ENCODE data around the gene FCER2. TPM values are rescaled to one million over a fixed set of nuclear protein-coding genes. Genes with fewer than 3 reads are reported as not detected.

The FCER2 gene
- total and polyA plus RNA-seq, 2 of the 13 experiments (the other 11 are each of a cell fraction or from before 2014, with no cell fraction given): not detected

- no peak for TF ChIP-seq ZXDC (CRISPR knock-in tag; IDR thresholded peaks at IDR 0.05)
- TF ChIP-seq ZNF484 (CRISPR knock-in tag; IDR thresholded peaks at IDR 0.05; ENCODE audit: borderline replicate concordance, low read depth): no peak
- TF ChIP-seq ZNF3 (CRISPR knock-in tag; IDR thresholded peaks at IDR 0.05): no peak
Observed at GRCh38 chr19:7720351-7720750, 18.4 kb upstream of the FCER2 start (continued).

- Histone ChIP-seq H3K9me3 (ENCODE audit: low read length) (no peaks in the 10 kb centered on the region), H3K27me3 (ENCODE audit: control insufficient read depth in 1 of 2, insufficient read depth in 2 of 2, low read length in 2 of 2) (peaks cover 0 to 2% of the 10 kb centered on the region in 2 experiments; a peak in 1 of 5 replicates), H3K36me3 (replicated peaks in 1 of 2; ENCODE audit: control insufficient read depth in 1 of 2, insufficient read depth in 2 of 2, low read length in 2 of 2) (no peaks in the 10 kb centered on the region), H3K4me1 (ENCODE audit: insufficient read depth, low read length) (no peaks in the 10 kb centered on the region), H2AFZ (ENCODE audit: low read length) (no peak overlapping the region), H3K4me2 (ENCODE audit: low read depth, low read length) (no peak overlapping the region), H3K4me3 (replicated peaks in 1 of 3; ENCODE audit: insufficient read depth in 1 of 3, low read depth in 2 of 3, low read length in 3 of 3) (no peak overlapping the region), H3K27ac (ENCODE audit: extremely low read length, insufficient read depth, low read length) (no peak overlapping the region), H3K9ac (ENCODE audit: insufficient read depth, low read depth, low read length) (no peak overlapping the region), H3K79me2 (ENCODE audit: insufficient read depth, low read length) (no peaks in the 10 kb centered on the region), H4K20me1 (ENCODE audit: insufficient read depth, low read length) (no peaks in the 10 kb centered on the region)
- in situ Hi-C loops (cut with HindIII; ENCODE audit: extremely low pct_ligation_motif_present, low pct_unique_long_range_greater_than_20kb): no loop called here
- TF ChIP-seq SRSF9 (IDR thresholded peaks at IDR 0.05; ENCODE audit: borderline replicate concordance, insufficient read depth, low read depth, low read length, poor library complexity, severe bottlenecking) (no peak), ZHX1 (CRISPR knock-in tag; IDR thresholded peaks at IDR 0.05; ENCODE audit: low read depth) (no peak), PHF5A (CRISPR knock-in tag; IDR thresholded peaks at IDR 0.05; ENCODE audit: low read depth, unreplicated experiment) (no peak), FOXA3 (CRISPR knock-in tag; IDR thresholded peaks at IDR 0.05) (no peak), DMTF1 (CRISPR knock-in tag; IDR thresholded peaks at IDR 0.05) (no peak), ZNF484 (CRISPR knock-in tag; IDR thresholded peaks at IDR 0.05; ENCODE audit: borderline replicate concordance, low read depth) (no peak), WIZ (CRISPR knock-in tag; IDR thresholded peaks at IDR 0.05) (no peak)
- POLR2A ChIA-PET: no interaction called here
- WGBS (ENCODE audit: low lambda C conversion rate): 0% methylated on average over 7 of the region's 8 CpGs
- BruUV-seq (replicated peaks): no TSS peak
- FAIRE-seq: no peak
- no peak for ATAC-seq
- intact Hi-C loops (cut with micrococcal nuclease; ENCODE audit: unreplicated experiment): no loop called here
- CTCF ChIA-PET (ENCODE audit: low intra/inter-chr PET ratio, low total read pairs): no interaction called here
- DNase-seq (ENCODE audit: low spot score): no peak
Observed at GRCh38 chr19:7718668-7719067, 16.7 kb upstream of the FCER2 start.
